GM18519 (cell line): ENCODE results near the gene GALNT18.

Experiments used
- ATAC-seq: cut with Tn5 transposase; IDR thresholded peaks from one replicate; pipeline ENCODE4 v1.9.1; 2021; ENCODE audit warnings: mild to moderate bottlenecking, moderate library complexity; ENCODE audit not compliant: unreplicated experiment, low FRiP score

The GALNT18 gene

GRCh38 chr11:11332141-11332710 is 289.6 kb downstream of the GALNT18 start:
- ATAC-seq: no peak

- ATAC-seq: no peak
Measured at GRCh38 chr11:11329062-11329806, 292.6 kb downstream of the GALNT18 start.

GRCh38 chr11:11324090-11324489 is 297.7 kb downstream of the GALNT18 start:
- no peak for ATAC-seq

GRCh38 chr11:11322101-11322500 is 299.7 kb downstream of the GALNT18 start:
- ATAC-seq: no peak

- ATAC-seq: no peak
Measured at GRCh38 chr11:11320825-11321224, 301.0 kb downstream of the GALNT18 start.

GRCh38 chr11:11318961-11319360 is 302.8 kb downstream of the GALNT18 start:
- ATAC-seq: peak; percentile 95

- no peak for ATAC-seq
Measured at GRCh38 chr11:11318461-11318860, 303.3 kb downstream of the GALNT18 start.

GRCh38 chr11:11316651-11317230 is 305.1 kb downstream of the GALNT18 start:
- no peak for ATAC-seq

- ATAC-seq: no peak
Measured at GRCh38 chr11:11313902-11314692, 307.7 kb downstream of the GALNT18 start.

GRCh38 chr11:11313426-11313825 is 308.4 kb downstream of the GALNT18 start:
- no peak for ATAC-seq

- no peak for ATAC-seq
Measured at GRCh38 chr11:11312738-11313137, 309.1 kb downstream of the GALNT18 start.

GRCh38 chr11:11311169-11311568 is 310.6 kb downstream of the GALNT18 start:
- ATAC-seq: no peak

- no peak for ATAC-seq
Measured at GRCh38 chr11:11309906-11310305, 311.9 kb downstream of the GALNT18 start.

GRCh38 chr11:11308249-11308648 is 313.6 kb downstream of the GALNT18 start:
- ATAC-seq: no peak

GRCh38 chr11:11306855-11307254 is 314.9 kb downstream of the GALNT18 start:
- no peak for ATAC-seq

- no peak for ATAC-seq
Measured at GRCh38 chr11:11304550-11304949, 317.3 kb downstream of the GALNT18 start.

GRCh38 chr11:11302565-11302964 is 319.2 kb downstream of the GALNT18 start:
- ATAC-seq: no peak

- ATAC-seq: no peak
Measured at GRCh38 chr11:11301212-11301611, 320.6 kb downstream of the GALNT18 start.

- ATAC-seq: no peak
Measured at GRCh38 chr11:11297578-11297977, 324.2 kb downstream of the GALNT18 start.

GRCh38 chr11:11296434-11296833 is 325.4 kb downstream of the GALNT18 start:
- ATAC-seq: no peak

GRCh38 chr11:11294551-11294855 is 327.3 kb downstream of the GALNT18 start:
- no peak for ATAC-seq
